ENCODE measurements around the gene GCGR. TPM values are rescaled to one million over a fixed set of nuclear protein-coding genes. Genes with fewer than 3 reads are reported as not detected.

Gene GCGR
- total and polyA plus RNA-seq, 2 of the 13 experiments (the other 11 are each of a cell fraction or from before 2014, with no cell fraction given) = 0.04 to 0.13 TPM

GRCh38 chr17:81821603-81822311 is 17.8 kb downstream of the GCGR start (continued):
- TF ChIP-seq KDM2A (CRISPR knock-in tag; IDR thresholded peaks at IDR 0.05; ENCODE audit: borderline replicate concordance, low read depth) (peak; percentile 50; the same call in 1 of the 2 replicates), HNF1B (CRISPR knock-in tag; IDR thresholded peaks at IDR 0.05) (peak; percentile 74), ZNF678 (CRISPR knock-in tag; IDR thresholded peaks at IDR 0.05) (no peak), DMTF1 (CRISPR knock-in tag; IDR thresholded peaks at IDR 0.05) (no peak), NR2F1 (CRISPR knock-in tag; IDR thresholded peaks at IDR 0.05) (no peak), ZBTB7B (CRISPR knock-in tag; IDR thresholded peaks at IDR 0.05) (peak; percentile 53; the same call in 1 of the 2 replicates), SMC3 (IDR thresholded peaks at IDR 0.05; ENCODE audit: low read length) (peak; percentile 82), SYNCRIP (IDR thresholded peaks at IDR 0.05; ENCODE audit: insufficient read depth, low read depth, low read length) (no peak), ESRRA (CRISPR knock-in tag; IDR thresholded peaks at IDR 0.05; ENCODE audit: low read depth) (peak; percentile 19; the same call in 1 of the 2 replicates), SOX6 (IDR thresholded peaks at IDR 0.05) (no peak), SOX6 (CRISPR knock-in tag; IDR thresholded peaks at IDR 0.05) (peak; percentile 68), ELF3 (CRISPR knock-in tag; IDR thresholded peaks at IDR 0.05) (peak; percentile 81), ZIK1 (CRISPR knock-in tag; IDR thresholded peaks at IDR 0.05; ENCODE audit: borderline replicate concordance, low read depth) (no peak; the same call in 1 of the 2 replicates), GPBP1L1 (CRISPR knock-in tag; IDR thresholded peaks at IDR 0.05) (no peak), ZNF572 (CRISPR knock-in tag; IDR thresholded peaks at IDR 0.05) (peak; percentile 49; the same call in 1 of the 2 replicates), AKNA (CRISPR knock-in tag; IDR thresholded peaks at IDR 0.05; ENCODE audit: borderline replicate concordance) (no peak), PCBP1 (IDR thresholded peaks at IDR 0.05; ENCODE audit: borderline replicate concordance, low read depth, low read length) (peak; percentile 76), PAWR (CRISPR knock-in tag; IDR thresholded peaks at IDR 0.05; ENCODE audit: borderline replicate concordance) (no peak)

Data from HepG2 (cell line).